Measurements from ENCODE around the gene CEP290. TPM values are rescaled to one million over a fixed set of nuclear protein-coding genes. Genes with fewer than 3 reads are reported as not detected.
A peak's percentile ranks its signal among the peaks of the same experiment; 100 is the strongest.

The CEP290 gene
- total and polyA plus RNA-seq, 2 donors (not counting 3 experiments of a cell fraction or from before 2014, with no cell fraction given): 3.9 to 16.5 TPM

GRCh38 chr12:88015825-88016224, 126.1 kb downstream of the CEP290 start:
- Histone ChIP-seq H3K36me3 (ENCODE audit: control insufficient read depth in 2 of 2, extremely low read depth in 1 of 2, insufficient read depth in 2 of 2, low read length in 2 of 2) (no peaks in the 10 kb centered on the region), H3K27me3 (ENCODE audit: control insufficient read depth in 2 of 2, insufficient read depth in 2 of 2, low read length in 2 of 2) (no peaks in the 10 kb centered on the region), H3K9ac (replicated peaks; ENCODE audit: extremely low read depth, insufficient read depth, low read length) (no peak overlapping the region), H3K4me2 (ENCODE audit: insufficient read depth, low read length) (no peak overlapping the region), H4K20me1 (replicated peaks; ENCODE audit: control insufficient read depth, extremely low read depth, insufficient read depth, low read length) (no peaks in the 10 kb centered on the region), H3K4me1 (ENCODE audit: control insufficient read depth, extremely low read depth, insufficient read depth, low read length) (no peaks in the 10 kb centered on the region), H3K4me3 (replicated peaks in 1 of 3; ENCODE audit: insufficient read depth in 1 of 3, low read depth in 1 of 3, low read length in 3 of 3) (no peak overlapping the region), H3K79me2 (ENCODE audit: control insufficient read depth, insufficient read depth, low read length) (no peaks in the 10 kb centered on the region), H2AFZ (ENCODE audit: low read depth, low read length) (no peak overlapping the region), H3K9me1 (replicated peaks; ENCODE audit: control insufficient read depth, extremely low read depth, insufficient read depth, low read length) (no peaks in the 10 kb centered on the region), H3K27ac (ENCODE audit: insufficient read depth, low read depth, low read length) (no peak overlapping the region), H3K9me3 (replicated peaks; ENCODE audit: control insufficient read depth, insufficient read depth, low read length) (no peaks in the 10 kb centered on the region)
- CTCF ChIA-PET: no interaction called here
- BruUV-seq (replicated peaks): no TSS peak
- FAIRE-seq: no peak
- POLR2A ChIA-PET: no interaction called here
- intact Hi-C loops (cut with micrococcal nuclease): no loop called here
- TF ChIP-seq GATA2 (IDR thresholded peaks at IDR 0.05; ENCODE audit: insufficient read depth, insufficient read length, low read depth, low read length) (no peak), MAX (IDR thresholded peaks at IDR 0.05; ENCODE audit: insufficient read depth, insufficient read length) (no peak), EZH2 (IDR thresholded peaks at IDR 0.05; ENCODE audit: borderline replicate concordance, low read depth, low read length, severe bottlenecking) (no peak), POLR2A (IDR thresholded peaks at IDR 0.05; ENCODE audit: low read depth, low read length) (no peak), FOS (IDR thresholded peaks at IDR 0.05; ENCODE audit: borderline replicate concordance, insufficient read depth, low read length) (no peak), CTCF (IDR thresholded peaks at IDR 0.05; ENCODE audit: extremely low read depth in 1 of 2, insufficient read depth in 1 of 2, low read depth in 1 of 2, low read length in 2 of 2) (no peak), JUN (IDR thresholded peaks at IDR 0.05; ENCODE audit: borderline replicate concordance, insufficient read depth, insufficient read length, low read depth) (no peak), POLR2AphosphoS5 (IDR thresholded peaks at IDR 0.05; ENCODE audit: insufficient read depth, low read depth, low read length) (no peak), MYC (IDR thresholded peaks at IDR 0.05; ENCODE audit: low read depth, low read length) (no peak)
- DNase-seq (ENCODE audit: low read depth, low spot score): peak; percentile 11
- dilution Hi-C loops (cut with MboI; ENCODE audit: extremely low pct_ligation_motif_present, low sequenced_read_pairs): no loop called here

All from endothelial cell of umbilical vein (primary cell).